ENCODE data around the gene ANXA4.

The ANXA4 gene

DNA sequence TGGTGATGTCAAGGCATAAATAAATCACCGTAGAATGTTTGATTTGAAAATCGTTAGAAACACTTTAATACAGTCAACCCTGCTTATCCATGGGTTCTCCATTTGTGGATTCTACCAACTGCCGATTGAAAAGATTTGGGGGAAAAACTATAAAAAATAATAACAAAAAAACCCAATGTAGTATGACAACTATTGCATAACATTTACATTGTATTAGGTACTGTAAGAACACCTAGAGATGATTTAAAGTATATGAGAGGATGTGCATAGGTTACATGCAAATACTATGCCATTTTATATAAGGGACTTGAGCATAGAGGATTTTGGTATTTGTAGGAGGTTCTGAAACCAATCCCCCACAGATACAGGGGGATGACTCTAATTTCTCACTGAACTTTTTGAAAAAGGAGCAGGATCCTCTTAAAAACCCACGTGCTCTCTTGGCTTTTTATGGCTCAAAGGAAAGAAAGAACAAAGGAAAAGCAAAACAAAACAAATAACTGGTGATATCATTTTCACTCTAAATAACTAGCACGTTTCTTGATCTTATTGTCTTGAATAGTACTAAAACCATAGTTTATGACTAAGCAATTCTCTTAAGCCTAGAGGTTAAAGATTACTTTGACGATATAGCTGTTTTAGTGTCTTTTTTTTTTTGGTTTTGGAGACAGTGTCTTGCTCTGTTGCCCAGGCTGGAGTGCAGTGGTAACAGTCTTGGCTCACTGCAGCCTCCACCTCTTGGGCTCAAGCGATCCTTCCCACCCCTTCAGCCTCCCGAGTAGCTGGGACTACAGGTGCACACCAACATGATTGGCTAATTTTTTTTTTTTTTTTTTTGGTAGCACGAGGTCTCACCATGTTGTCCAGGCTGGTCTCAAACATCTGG, 104.5 kb downstream of the ANXA4 start:
- no peak for DNase-seq (ENCODE audit: low read depth)

DNA sequence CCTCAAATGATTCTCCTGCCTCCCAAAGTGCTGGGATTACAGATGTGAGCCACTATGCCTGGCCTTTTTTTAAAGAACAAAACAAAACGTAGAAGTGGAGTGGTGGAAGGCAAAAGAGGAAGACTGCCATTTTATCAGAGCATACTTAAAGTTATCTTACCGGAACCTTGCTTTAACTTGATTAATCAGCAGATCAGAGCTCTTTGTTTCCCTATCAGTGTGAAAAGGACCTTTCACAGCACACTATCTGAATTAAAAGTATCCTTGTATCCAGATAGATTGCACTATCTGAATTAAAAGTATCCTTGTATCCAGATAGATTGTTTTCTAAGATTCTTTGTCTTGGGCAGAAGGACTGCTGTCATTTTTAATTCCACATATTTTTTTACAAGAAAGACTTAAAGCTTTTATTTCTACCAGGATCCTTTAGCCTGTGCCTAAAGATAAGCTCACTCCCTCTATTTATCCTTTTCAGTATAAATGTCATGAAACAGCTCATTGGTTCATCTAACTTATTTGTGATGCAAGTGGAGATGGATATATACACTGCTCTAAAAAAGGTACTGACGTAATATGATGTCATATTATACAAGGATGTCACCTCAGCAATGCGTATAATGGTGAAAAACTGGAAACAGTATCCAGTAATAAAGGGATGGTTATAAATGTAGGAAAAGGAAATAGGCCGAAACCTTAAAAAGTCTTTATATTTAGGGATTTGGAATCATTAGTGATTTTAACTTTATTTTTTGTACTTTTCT, 105.3 kb downstream of the ANXA4 start:
- no peak for DNase-seq (ENCODE audit: low read depth)

DNA sequence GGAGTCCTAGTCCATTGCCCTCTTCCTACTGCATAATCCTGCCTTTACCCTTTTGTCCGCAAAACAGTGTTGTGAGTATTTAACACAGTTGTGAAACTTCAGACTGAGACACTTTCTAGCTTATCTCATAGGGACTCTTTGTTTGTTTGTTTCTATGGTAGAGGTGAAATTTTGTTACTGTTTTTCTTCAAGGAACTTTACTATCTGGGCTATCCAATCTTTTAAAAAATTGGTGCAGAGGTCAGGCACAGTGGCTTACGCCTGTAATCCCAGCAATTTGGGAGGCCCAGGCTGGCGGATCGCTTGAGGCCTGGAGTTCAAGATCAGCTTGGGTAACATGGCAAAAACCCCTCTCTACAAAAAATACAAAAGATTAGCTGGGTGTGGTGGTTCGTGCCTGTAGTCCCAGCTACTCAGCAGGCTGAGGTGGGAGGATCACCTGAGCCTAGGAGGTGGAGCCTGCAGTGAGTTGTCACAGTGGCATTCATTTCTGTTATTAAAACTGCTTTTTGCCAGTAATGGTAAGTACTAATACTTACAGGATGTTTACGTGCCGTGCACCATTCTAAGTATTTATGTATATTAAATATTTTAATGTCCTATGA, 106.4 kb downstream of the ANXA4 start:
- no peak for DNase-seq (ENCODE audit: low read depth)

DNA sequence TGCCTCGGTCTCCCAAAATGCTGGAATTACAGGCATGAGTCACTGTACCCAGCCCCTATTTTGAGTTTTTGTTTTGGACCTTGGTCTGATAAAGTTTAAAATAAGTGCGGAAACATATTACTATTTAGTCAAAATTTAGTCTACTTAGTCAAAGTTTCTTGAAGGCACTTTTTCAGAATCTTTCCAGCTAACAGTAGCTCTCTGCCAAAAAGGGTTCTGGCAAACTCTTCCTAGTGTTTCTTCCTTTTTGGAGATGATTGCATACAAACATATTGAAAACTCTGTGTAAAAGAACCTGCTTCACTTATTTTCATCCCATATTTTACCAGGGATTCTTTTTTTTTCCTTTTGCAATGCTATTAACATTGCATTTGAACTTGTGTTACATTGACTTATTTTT, 116.3 kb downstream of the ANXA4 start:
- no peak for DNase-seq (ENCODE audit: low read depth)

DNA sequence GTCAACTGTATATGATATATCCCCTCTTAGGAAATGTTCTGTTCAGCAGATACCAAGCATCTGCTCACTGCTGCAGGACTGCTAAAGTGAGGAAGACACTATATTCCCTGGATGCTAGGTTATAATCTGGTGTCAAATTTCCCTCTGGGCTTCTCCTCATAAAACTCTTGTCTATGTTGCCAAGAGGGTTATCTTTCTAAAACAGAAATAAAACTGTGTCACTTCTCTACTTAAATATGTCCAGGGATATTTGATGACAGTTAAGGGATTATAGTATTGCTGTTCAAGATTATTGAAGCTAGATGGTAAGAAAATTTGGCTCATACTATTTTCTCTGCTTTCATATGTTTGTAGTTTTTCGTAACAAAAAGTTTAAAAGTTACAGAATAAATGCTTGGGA, 121.4 kb downstream of the ANXA4 start:
- DNase-seq (ENCODE audit: low read depth), result no peak
